ENCODE results near the gene GFOD2.

The GFOD2 gene, protein sequence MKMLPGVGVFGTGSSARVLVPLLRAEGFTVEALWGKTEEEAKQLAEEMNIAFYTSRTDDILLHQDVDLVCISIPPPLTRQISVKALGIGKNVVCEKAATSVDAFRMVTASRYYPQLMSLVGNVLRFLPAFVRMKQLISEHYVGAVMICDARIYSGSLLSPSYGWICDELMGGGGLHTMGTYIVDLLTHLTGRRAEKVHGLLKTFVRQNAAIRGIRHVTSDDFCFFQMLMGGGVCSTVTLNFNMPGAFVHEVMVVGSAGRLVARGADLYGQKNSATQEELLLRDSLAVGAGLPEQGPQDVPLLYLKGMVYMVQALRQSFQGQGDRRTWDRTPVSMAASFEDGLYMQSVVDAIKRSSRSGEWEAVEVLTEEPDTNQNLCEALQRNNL

GRCh38 chr16:67719048-67719777 lies at the start of gene GFOD2:
TSS of gene GFOD2 (minus strand) at chr16:67719316. CDS start at chr16:67685715, 33,601 bp downstream.
- Histone ChIP-seq H3K4me1 (ENCODE audit: control insufficient read depth, insufficient read depth, low read length) (peaks cover 12% of the 10 kb centered on the region), H3K9ac (ENCODE audit: low read depth, low read length) (peak within 1 kb of the TSS; percentile 79), H3K36me3 (ENCODE audit: control insufficient read depth, insufficient read depth, low read length) (no peaks in the 10 kb centered on the region), H3K9me3 (ENCODE audit: control insufficient read depth, insufficient read depth, low read length) (no peaks in the 10 kb centered on the region), H3K27me3 (ENCODE audit: control insufficient read depth, insufficient read depth, low read length) (no peaks in the 10 kb centered on the region), H3K4me3 (ENCODE audit: low read depth, low read length) (peak within 1 kb of the TSS; percentile 98)

- peaks cover 2% of the 10 kb centered on the region for H3K36me3 ChIP-seq (ENCODE audit: control insufficient read depth, insufficient read depth, low read length)
Observed at GRCh38 chr16:67767953-67768352, 48.8 kb upstream of the GFOD2 start.

DNA sequence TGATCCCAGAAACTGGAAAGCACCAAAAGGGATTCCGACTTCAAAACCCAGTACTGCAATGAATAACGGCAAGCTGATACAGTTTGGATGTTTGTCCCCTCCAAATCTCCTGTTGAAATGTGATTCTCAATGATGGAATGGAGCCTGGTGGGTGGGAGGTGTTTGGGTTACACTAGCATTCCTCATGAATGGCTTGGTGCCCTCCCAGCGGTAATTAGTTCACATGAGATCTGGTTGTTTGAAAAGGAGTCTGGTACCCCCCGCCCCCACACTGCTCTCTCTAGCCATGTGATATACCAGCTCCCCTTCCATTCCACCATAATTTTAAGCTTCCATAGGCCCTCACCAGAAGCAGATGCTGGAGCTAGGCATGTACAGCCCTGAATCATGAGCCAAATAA lies 47.2 kb upstream of the GFOD2 start:
- no peaks in the 10 kb centered on the region for H3K27me3 ChIP-seq (ENCODE audit: control insufficient read depth, insufficient read depth, low read length)
- H3K36me3 ChIP-seq (ENCODE audit: control insufficient read depth, insufficient read depth, low read length): peaks cover 2% of the 10 kb centered on the region
- H3K9me3 ChIP-seq (ENCODE audit: control insufficient read depth, insufficient read depth, low read length): no peaks in the 10 kb centered on the region
- no peak overlapping the region for H3K9ac ChIP-seq (ENCODE audit: low read depth, low read length)
- H3K4me1 ChIP-seq (ENCODE audit: control insufficient read depth, insufficient read depth, low read length): no peaks in the 10 kb centered on the region
- no peak overlapping the region for H3K4me3 ChIP-seq (ENCODE audit: low read depth, low read length)

More at GRCh38 chr16:67767953-67768352, 48.8 kb upstream of the GFOD2 start:
- H3K4me1 ChIP-seq (ENCODE audit: control insufficient read depth, insufficient read depth, low read length): no peaks in the 10 kb centered on the region
- no peaks in the 10 kb centered on the region for H3K9me3 ChIP-seq (ENCODE audit: control insufficient read depth, insufficient read depth, low read length)
- no peaks in the 10 kb centered on the region for H3K27me3 ChIP-seq (ENCODE audit: control insufficient read depth, insufficient read depth, low read length)
- H3K9ac ChIP-seq (ENCODE audit: low read depth, low read length): no peak overlapping the region
- no peak overlapping the region for H3K4me3 ChIP-seq (ENCODE audit: low read depth, low read length)

DNA sequence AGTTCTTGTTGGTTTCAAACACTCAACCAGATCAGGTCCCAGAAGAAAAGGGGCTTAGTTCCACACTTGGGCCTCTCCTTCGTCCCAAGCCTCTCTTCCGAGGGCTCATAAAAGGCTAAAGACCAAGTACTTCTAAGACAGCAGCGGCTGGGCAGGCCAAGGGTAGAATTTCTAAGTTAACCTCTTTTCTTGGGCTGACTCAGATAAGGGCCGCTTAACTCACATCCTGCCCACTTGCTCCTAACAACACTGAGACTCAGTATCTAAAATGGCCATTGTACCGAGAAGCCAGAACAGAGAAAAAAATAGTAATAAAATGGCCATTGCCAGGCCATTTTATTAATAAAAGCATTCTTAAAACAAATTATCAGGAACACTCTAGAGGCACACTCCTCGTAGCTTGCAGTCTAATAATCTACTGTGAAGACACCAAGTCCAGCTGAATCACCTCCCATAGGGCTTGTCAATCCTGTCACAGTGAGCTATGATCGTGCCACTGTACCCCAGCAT lies 45.1 kb upstream of the GFOD2 start:
- H3K9me3 ChIP-seq (ENCODE audit: control insufficient read depth, insufficient read depth, low read length): no peaks in the 10 kb centered on the region
- H3K27me3 ChIP-seq (ENCODE audit: control insufficient read depth, insufficient read depth, low read length): no peaks in the 10 kb centered on the region
- H3K4me1 ChIP-seq (ENCODE audit: control insufficient read depth, insufficient read depth, low read length): no peaks in the 10 kb centered on the region
- peaks cover 6% of the 10 kb centered on the region for H3K36me3 ChIP-seq (ENCODE audit: control insufficient read depth, insufficient read depth, low read length)
- no peak overlapping the region for H3K4me3 ChIP-seq (ENCODE audit: low read depth, low read length)
- H3K9ac ChIP-seq (ENCODE audit: low read depth, low read length): no peak overlapping the region

DNA sequence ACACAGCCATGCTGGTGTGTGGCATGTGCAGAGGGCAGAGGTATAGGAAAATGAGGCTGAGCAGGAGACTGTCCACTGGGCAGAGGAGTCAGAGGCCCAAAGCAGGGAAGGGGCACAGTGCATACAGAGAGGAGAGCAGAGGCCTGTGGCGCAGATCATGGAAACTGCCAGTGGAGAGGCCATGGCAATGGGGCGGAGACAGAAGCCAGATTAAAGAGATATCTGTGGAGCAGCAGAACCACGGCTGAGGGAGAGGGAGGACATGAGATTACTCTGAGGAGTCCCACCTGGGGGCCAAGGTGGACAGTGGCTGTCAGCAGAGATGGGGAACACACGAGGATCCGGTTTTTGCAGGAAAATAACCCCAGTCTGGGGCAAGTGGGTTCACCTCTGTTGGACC lies 44.0 kb upstream of the GFOD2 start:
- H3K9ac ChIP-seq (ENCODE audit: low read depth, low read length): no peak overlapping the region
- H3K27me3 ChIP-seq (ENCODE audit: control insufficient read depth, insufficient read depth, low read length): no peaks in the 10 kb centered on the region
- peaks cover 3% of the 10 kb centered on the region for H3K36me3 ChIP-seq (ENCODE audit: control insufficient read depth, insufficient read depth, low read length)
- H3K9me3 ChIP-seq (ENCODE audit: control insufficient read depth, insufficient read depth, low read length): no peaks in the 10 kb centered on the region
- H3K4me1 ChIP-seq (ENCODE audit: control insufficient read depth, insufficient read depth, low read length): no peaks in the 10 kb centered on the region
- no peak overlapping the region for H3K4me3 ChIP-seq (ENCODE audit: low read depth, low read length)

GRCh38 chr16:67762385-67762784 lies 43.3 kb upstream of the GFOD2 start:
- Histone ChIP-seq H3K4me1 (ENCODE audit: control insufficient read depth, insufficient read depth, low read length) (no peaks in the 10 kb centered on the region), H3K9me3 (ENCODE audit: control insufficient read depth, insufficient read depth, low read length) (no peaks in the 10 kb centered on the region), H3K9ac (ENCODE audit: low read depth, low read length) (no peak overlapping the region)

DNA sequence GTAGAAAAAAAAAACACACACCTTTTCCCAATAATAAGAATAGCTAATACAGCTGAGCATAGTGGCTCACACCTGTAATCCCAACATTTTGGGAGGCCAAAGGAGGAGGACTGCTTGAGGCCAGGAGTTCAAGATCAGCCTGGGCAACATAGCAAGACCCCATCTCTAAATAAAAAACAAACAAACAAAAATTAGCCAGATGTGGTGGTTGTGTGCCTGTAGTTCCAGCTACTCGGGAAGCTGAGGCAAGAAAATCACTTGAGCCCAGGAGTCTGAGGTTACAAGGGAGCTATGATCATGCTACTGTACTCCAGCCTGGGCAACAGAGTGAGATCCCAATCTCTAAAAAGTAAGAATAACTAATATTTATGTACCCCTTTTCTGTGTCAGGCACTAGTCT lies 42.8 kb upstream of the GFOD2 start:
- H3K9ac ChIP-seq (ENCODE audit: low read depth, low read length): no peak overlapping the region
- peaks cover 3% of the 10 kb centered on the region for H3K36me3 ChIP-seq (ENCODE audit: control insufficient read depth, insufficient read depth, low read length)
- no peaks in the 10 kb centered on the region for H3K4me1 ChIP-seq (ENCODE audit: control insufficient read depth, insufficient read depth, low read length)
- no peak overlapping the region for H3K4me3 ChIP-seq (ENCODE audit: low read depth, low read length)
- no peaks in the 10 kb centered on the region for H3K9me3 ChIP-seq (ENCODE audit: control insufficient read depth, insufficient read depth, low read length)
- no peaks in the 10 kb centered on the region for H3K27me3 ChIP-seq (ENCODE audit: control insufficient read depth, insufficient read depth, low read length)

More at GRCh38 chr16:67762385-67762784, 43.3 kb upstream of the GFOD2 start:
- Histone ChIP-seq H3K36me3 (ENCODE audit: control insufficient read depth, insufficient read depth, low read length) (peaks cover 3% of the 10 kb centered on the region), H3K4me3 (ENCODE audit: low read depth, low read length) (no peak overlapping the region), H3K27me3 (ENCODE audit: control insufficient read depth, insufficient read depth, low read length) (no peaks in the 10 kb centered on the region)

- Histone ChIP-seq H3K4me1 (ENCODE audit: control insufficient read depth, insufficient read depth, low read length) (no peaks in the 10 kb centered on the region), H3K9ac (ENCODE audit: low read depth, low read length) (no peak overlapping the region), H3K36me3 (ENCODE audit: control insufficient read depth, insufficient read depth, low read length) (peaks cover 3% of the 10 kb centered on the region), H3K9me3 (ENCODE audit: control insufficient read depth, insufficient read depth, low read length) (no peaks in the 10 kb centered on the region), H3K4me3 (ENCODE audit: low read depth, low read length) (no peak overlapping the region), H3K27me3 (ENCODE audit: control insufficient read depth, insufficient read depth, low read length) (no peaks in the 10 kb centered on the region)
Observed at GRCh38 chr16:67760956-67761230, 41.8 kb upstream of the GFOD2 start.

- H3K36me3 ChIP-seq (ENCODE audit: control insufficient read depth, insufficient read depth, low read length): peaks cover 3% of the 10 kb centered on the region
- H3K27me3 ChIP-seq (ENCODE audit: control insufficient read depth, insufficient read depth, low read length): no peaks in the 10 kb centered on the region
- H3K9me3 ChIP-seq (ENCODE audit: control insufficient read depth, insufficient read depth, low read length): no peaks in the 10 kb centered on the region
- H3K4me3 ChIP-seq (ENCODE audit: low read depth, low read length): no peak overlapping the region
- no peak overlapping the region for H3K9ac ChIP-seq (ENCODE audit: low read depth, low read length)
- no peaks in the 10 kb centered on the region for H3K4me1 ChIP-seq (ENCODE audit: control insufficient read depth, insufficient read depth, low read length)
Observed at GRCh38 chr16:67760206-67760955, 41.3 kb upstream of the GFOD2 start.

- H3K27me3 ChIP-seq (ENCODE audit: control insufficient read depth, insufficient read depth, low read length): no peaks in the 10 kb centered on the region
- no peak overlapping the region for H3K9ac ChIP-seq (ENCODE audit: low read depth, low read length)
- peaks cover 3% of the 10 kb centered on the region for H3K36me3 ChIP-seq (ENCODE audit: control insufficient read depth, insufficient read depth, low read length)
- H3K4me3 ChIP-seq (ENCODE audit: low read depth, low read length): no peak overlapping the region
- H3K9me3 ChIP-seq (ENCODE audit: control insufficient read depth, insufficient read depth, low read length): no peaks in the 10 kb centered on the region
- H3K4me1 ChIP-seq (ENCODE audit: control insufficient read depth, insufficient read depth, low read length): no peaks in the 10 kb centered on the region
Observed at GRCh38 chr16:67758966-67759365, 39.9 kb upstream of the GFOD2 start.

GRCh38 chr16:67758006-67758405 lies 38.9 kb upstream of the GFOD2 start:
- Histone ChIP-seq H3K36me3 (ENCODE audit: control insufficient read depth, insufficient read depth, low read length) (peaks cover 3% of the 10 kb centered on the region), H3K27me3 (ENCODE audit: control insufficient read depth, insufficient read depth, low read length) (no peaks in the 10 kb centered on the region), H3K9me3 (ENCODE audit: control insufficient read depth, insufficient read depth, low read length) (no peaks in the 10 kb centered on the region), H3K4me1 (ENCODE audit: control insufficient read depth, insufficient read depth, low read length) (no peaks in the 10 kb centered on the region), H3K9ac (ENCODE audit: low read depth, low read length) (no peak overlapping the region), H3K4me3 (ENCODE audit: low read depth, low read length) (no peak overlapping the region)

Data from iPS-15b (cell line).